Measurements from ENCODE around the gene COQ8B.

DNA sequence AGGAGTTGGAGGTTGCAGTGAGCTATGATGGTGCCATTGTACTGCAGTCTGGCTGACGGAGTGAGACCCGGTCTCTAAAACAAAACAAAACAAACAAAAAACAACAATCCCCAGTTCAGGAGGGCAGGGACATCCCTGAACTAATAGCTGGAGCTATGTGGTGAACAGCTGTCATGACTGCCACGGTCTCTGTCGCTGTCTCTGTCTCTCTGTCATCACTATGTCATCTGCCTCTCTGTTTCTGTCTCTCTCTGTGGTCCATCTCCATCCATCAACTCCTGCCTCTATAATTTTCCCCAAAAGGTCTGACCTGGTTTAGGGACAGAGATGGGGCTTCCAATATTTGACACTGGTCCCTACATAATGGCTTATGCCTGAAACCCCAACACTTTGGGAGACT is 7.6 kb upstream of the COQ8B start:
- TF ChIP-seq, protein P1, sequence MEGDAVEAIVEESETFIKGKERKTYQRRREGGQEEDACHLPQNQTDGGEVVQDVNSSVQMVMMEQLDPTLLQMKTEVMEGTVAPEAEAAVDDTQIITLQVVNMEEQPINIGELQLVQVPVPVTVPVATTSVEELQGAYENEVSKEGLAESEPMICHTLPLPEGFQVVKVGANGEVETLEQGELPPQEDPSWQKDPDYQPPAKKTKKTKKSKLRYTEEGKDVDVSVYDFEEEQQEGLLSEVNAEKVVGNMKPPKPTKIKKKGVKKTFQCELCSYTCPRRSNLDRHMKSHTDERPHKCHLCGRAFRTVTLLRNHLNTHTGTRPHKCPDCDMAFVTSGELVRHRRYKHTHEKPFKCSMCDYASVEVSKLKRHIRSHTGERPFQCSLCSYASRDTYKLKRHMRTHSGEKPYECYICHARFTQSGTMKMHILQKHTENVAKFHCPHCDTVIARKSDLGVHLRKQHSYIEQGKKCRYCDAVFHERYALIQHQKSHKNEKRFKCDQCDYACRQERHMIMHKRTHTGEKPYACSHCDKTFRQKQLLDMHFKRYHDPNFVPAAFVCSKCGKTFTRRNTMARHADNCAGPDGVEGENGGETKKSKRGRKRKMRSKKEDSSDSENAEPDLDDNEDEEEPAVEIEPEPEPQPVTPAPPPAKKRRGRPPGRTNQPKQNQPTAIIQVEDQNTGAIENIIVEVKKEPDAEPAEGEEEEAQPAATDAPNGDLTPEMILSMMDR (IDR thresholded peaks at IDR 0.05 in 8 of 11, conservative IDR thresholded peaks at IDR 0.05 in 3 of 11): no peak
- TF ChIP-seq POLR2A (IDR thresholded peaks at IDR 0.05): no peak
